GM18526 (cell line): ENCODE data around the gene PHF23.
A peak's percentile ranks its signal among the peaks of the same experiment; 100 is the strongest.

Experiments used
- POLR2A ChIP-seq: IDR thresholded peaks from 3 replicates; pipeline ENCODE4 v1.6.1; 2011; ENCODE audit not compliant: insufficient read length; ENCODE audit errors: extremely low read depth

PHF23 gene

DNA sequence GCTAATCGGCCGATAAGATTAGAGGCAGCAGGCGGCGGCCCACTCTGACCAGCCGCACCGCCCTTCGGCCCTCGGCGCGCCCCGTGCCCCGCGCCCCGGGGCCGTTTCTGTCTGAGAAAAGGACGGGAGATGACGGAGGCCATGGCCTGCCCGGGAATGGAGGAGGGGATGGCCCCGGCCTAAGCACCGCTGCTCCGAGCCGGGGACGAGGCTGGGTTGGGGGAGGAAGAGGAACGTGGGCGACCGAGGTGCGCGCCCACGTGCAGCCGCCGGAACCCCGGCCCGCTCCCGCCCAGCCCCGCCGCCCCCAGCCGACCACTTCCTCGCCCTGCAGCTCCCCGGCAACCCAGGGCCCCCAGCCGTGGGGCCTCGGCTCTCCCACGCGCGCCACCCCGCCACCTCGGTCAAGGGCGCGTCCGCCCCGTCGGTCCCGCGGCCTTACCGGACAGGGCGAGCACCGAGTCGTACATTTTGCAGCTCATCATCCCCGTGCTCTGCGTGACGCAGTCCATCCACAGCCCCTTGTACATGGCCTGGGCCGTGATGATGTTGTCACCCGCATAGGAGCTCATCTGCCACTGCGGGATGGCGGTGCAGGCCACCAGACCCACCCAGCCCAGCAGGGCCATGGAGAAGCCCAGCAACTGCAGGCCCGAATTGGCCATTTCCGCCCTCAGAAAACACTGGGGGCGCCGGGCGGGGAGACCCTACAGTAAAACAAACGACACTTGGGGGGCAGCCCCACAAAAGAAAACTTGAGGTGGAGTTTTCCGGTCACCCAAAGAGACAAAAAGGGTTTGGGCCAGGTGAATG, 22.3 kb upstream of the PHF23 start:
- no peak for TF ChIP-seq POLR2A

GRCh38 chr17:7260651-7261378, 21.6 kb upstream of the PHF23 start:
- no peak for TF ChIP-seq POLR2A

DNA sequence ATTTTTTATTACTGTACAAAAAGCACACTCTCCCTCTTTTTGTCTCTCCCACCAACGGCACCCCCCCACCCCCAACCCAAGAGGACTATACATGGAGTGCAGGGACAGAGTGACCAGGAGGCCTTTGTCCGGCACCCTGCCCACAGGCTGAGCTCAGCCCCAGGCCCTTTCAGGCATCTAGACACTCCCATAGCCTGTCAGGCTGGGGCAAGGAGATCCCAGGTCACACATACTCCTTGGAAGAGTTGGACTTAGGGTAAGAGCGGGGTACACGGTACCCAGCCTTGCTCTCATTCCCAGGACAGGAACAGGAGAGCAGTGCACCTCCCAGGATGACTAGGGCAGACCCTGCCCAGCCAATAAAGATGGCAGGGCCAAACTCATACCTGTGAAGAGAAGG, 20.9 kb upstream of the PHF23 start:
- no peak for TF ChIP-seq POLR2A

- no peak for TF ChIP-seq POLR2A
Observed at GRCh38 chr17:7259555-7259889, 20.3 kb upstream of the PHF23 start.

DNA sequence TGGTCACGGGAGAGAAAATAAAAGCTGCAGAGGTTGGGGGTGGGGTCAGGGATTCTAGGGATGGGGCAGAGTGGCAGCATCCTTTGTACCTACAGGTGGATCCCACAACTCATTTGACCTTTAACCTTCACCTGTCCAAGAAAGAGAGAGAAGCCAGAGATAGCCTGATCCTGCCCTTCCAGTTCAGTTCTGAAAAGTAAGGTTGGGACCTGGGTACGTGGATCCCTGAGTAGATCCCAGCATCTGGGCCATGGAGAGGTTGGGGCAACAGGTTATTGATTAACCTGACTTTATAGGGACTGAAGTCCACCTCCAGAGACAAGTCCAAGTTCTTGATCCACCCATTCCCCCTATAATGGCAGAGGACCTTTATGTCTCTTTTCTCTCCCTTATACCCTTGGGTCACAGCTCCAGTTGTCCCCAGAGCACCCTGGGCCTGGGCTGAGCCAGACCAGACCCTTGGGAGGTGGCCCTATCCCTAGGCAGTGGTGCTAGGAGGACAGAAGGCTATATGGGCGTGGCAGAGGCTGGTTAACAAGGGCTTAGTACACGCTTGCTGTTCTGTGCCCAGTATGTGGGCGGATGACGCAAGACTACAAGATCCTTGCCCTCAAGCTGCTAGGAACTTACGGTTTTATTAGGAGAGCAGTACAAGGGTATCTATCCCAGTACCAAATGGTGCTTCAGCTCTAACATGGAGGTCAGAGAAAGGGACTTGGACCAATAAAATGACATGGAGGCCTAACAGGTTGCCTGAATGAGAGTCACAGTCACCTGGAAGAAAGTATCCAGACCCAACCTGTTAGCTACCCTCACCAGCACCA, 19.7 kb upstream of the PHF23 start:
- no peak for TF ChIP-seq POLR2A

GRCh38 chr17:7256766-7257456, 17.7 kb upstream of the PHF23 start:
- TF ChIP-seq POLR2A: no peak

- no peak for TF ChIP-seq POLR2A
Observed at GRCh38 chr17:7254511-7254910, 15.3 kb upstream of the PHF23 start.

DNA sequence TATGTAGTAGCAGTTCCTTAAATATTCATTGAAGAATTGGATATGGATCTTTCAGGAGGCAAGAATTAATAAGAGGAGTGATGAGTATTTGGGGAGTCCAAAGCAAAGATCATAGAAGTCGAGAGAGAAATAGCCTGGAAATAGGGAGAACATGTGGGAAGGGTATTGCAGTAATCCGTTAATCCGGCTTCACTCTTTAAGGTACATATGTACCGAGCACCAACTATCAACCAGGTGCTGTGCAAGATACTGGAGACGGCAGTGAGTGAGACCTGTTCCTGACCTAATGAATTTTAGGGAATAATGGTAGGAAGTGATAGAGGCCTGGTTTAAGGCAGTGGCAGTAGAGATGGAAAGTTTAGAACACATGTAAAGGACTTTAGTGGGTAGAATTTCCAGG, 13.8 kb upstream of the PHF23 start:
- no peak for TF ChIP-seq POLR2A

- peak; percentile 87 for TF ChIP-seq POLR2A
Observed at GRCh38 chr17:7252176-7253043, 13.2 kb upstream of the PHF23 start, which contains the start of gene ELP5. ELP5 (plus strand) TSS chr17:7252215; CDS start chr17:7252551, 336 bp downstream.

- peak; percentile 48 for TF ChIP-seq POLR2A
Observed at GRCh38 chr17:7251661-7252175, 12.5 kb upstream of the PHF23 start, which contains the start of gene CTDNEP1. CTDNEP1 (minus strand) TSS chr17:7251734; CDS start chr17:7251296, 438 bp downstream.

DNA sequence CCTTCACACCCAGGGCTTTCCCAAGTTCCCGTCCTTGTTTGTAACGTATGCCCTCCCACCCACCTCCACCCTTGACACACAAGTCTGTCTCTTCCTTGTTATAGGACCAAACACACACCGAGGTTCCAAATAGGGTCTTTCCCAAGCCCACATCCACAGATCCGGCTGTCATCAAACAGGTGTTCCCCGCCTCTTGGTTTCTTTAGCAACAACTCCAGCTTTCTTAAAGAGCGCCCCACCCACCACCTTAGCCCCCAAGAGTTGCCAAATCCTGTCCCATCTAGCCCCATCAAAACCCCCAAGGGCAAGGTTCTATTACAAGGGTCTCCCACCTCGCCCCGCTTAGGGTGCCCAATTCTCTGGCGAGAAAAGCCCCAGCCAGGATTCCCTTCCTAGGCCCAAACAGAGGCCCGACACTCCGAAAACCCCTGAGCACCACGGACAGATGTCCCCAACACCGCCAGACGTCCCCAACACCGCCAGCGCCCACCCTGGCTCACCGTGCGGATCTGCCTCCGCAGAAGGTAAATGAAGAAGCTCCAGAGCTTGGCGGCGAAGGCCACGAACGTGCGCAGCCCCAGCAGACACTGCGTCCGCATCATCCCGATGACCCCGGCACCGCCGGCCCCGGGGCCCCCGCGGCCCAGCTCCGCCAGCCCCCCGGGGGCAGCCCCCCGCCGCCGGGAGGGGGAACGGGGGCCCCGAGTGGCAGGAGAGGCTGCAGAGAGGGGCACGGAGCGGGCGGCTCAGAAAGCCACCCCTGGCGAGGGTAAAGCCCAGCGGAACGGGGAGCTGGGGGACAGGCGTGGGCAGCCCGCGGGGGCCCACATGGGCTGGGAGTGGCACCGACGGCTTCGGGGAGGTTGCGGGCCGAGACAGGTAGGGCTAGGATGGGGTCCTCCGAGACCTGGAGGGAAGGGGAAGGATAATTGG, 11.7 kb upstream of the PHF23 start:
- no peak for TF ChIP-seq POLR2A

GRCh38 chr17:7249830-7250229, 10.6 kb upstream of the PHF23 start:
- TF ChIP-seq POLR2A: no peak

GRCh38 chr17:7249214-7249613, 10.0 kb upstream of the PHF23 start:
- TF ChIP-seq POLR2A: no peak
